CD4-positive, alpha-beta T cell (primary cell): Measurements from ENCODE around the gene KRABD2.
"Not testable (repeated sequence)": the region's sequence is repeated elsewhere in the genome, so short reads cannot be mapped to it uniquely, and the experiment has no call there.

Source experiments
- ATAC-seq: fragments of 200-7000 bp; cut with Tn5 transposase; one replicate; pipeline ENCODE4 v1.10.0; 2022; ENCODE audit warnings: mild to moderate bottlenecking; ENCODE audit not compliant: poor library complexity
- CTCF ChIA-PET: fragments of 350-600 bp; sonication (Branson Sonifier 250); formaldehyde crosslinking; loops from one replicate; lab custom pipeline; 2021; ENCODE audit warnings: antibody characterized with exemption, inconsistent platforms; lab: Charles Lee
- POLR2A ChIA-PET: fragments of 350-600 bp; sonication (Branson Sonifier 250); formaldehyde crosslinking; loops from one replicate; lab custom pipeline; 2021; ENCODE audit warnings: antibody characterized with exemption, inconsistent platforms; lab: Charles Lee
- DNase-seq, 14 experiments: peaks; one replicate each; pipeline ENCODE4 v3.0.0-alpha.2; 2013 to 2020; ENCODE audit warnings: mixed read lengths in 2 of 14
- H3K27ac ChIP-seq, 2 donors: one replicate each; pipeline versions ENCODE4 v1.5.1 to v1.7.0; 2013; ENCODE audit warnings: low read length in 2 of 2, low read depth in 1 of 2, mild to moderate bottlenecking in 1 of 2
- H3K27me3 ChIP-seq, 2 experiments: 1 replicate in 1 of 2; 2 replicates in 1 of 2; pipeline versions ENCODE4 v1.6.1 to v1.7.0; 2013; ENCODE audit warnings: low read length in 2 of 2, control low read depth in 1 of 2, mild to moderate bottlenecking in 1 of 2, moderate library complexity in 1 of 2; ENCODE audit not compliant: insufficient read depth in 2 of 2, control insufficient read depth in 1 of 2
- H3K36me3 ChIP-seq: one replicate; pipeline ENCODE4 v1.6.1; 2013; ENCODE audit warnings: low read length, control low read depth; ENCODE audit not compliant: insufficient read depth
- H3K4me1 ChIP-seq: one replicate; pipeline ENCODE4 v1.6.1; 2013; ENCODE audit warnings: low read length, control low read depth; ENCODE audit not compliant: insufficient read depth
- H3K4me3 ChIP-seq: one replicate; pipeline ENCODE4 v1.5.1; 2013; ENCODE audit warnings: mild to moderate bottlenecking, low read length, moderate library complexity
- H3K9me3 ChIP-seq, 2 experiments: 1 replicate in 1 of 2; 2 replicates in 1 of 2; pipeline versions ENCODE4 v1.6.1 to v1.7.0; 2013; ENCODE audit warnings: low read length in 2 of 2, mild to moderate bottlenecking in 2 of 2, control low read depth in 1 of 2, moderate library complexity in 1 of 2; ENCODE audit not compliant: control insufficient read depth in 1 of 2, insufficient read depth in 1 of 2
- H3K27ac Mint-ChIP-seq: one replicate; pipeline ENCODE4 v1.8.0; 2020; ENCODE audit warnings: mixed read lengths
- H3K27me3 Mint-ChIP-seq: one replicate; pipeline ENCODE4 v1.8.0; 2021; ENCODE audit warnings: mixed read lengths
- H3K36me3 Mint-ChIP-seq: one replicate; pipeline ENCODE4 v1.8.0; 2021; ENCODE audit warnings: low read depth, mixed read lengths
- H3K4me1 Mint-ChIP-seq: one replicate; pipeline ENCODE4 v1.8.0; 2021; ENCODE audit warnings: low read depth, mixed read lengths
- H3K4me3 Mint-ChIP-seq: one replicate; pipeline ENCODE4 v1.8.0; 2020; ENCODE audit warnings: mild to moderate bottlenecking, mixed read lengths
- H3K9me3 Mint-ChIP-seq: one replicate; pipeline ENCODE4 v1.8.0; 2020; ENCODE audit warnings: mixed read lengths
- CTCF ChIP-seq: fragments of 200-600 bp; IDR thresholded peaks from one replicate; pipeline ENCODE4 v1.8.0; 2022; ENCODE audit warnings: antibody characterized with exemption, mild to moderate bottlenecking
- intact Hi-C, 2 experiments: fragments of 100-400 bp; cut with DNase I in 1 of 2; cut with micrococcal nuclease in 1 of 2; formaldehyde crosslinking; loops; one replicate each; pipeline versions ENCODE4 v1.15.1 to v1.9.0; 2023 to 2025; cut with DNase I, micrococcal nuclease

The KRABD2 gene

GRCh38 chr17:8397636-8398035 is 21.1 kb upstream of the KRABD2 start, which contains the start of gene RNF222:
TSS of gene RNF222 (minus strand) at chr17:8397827. CDS start at chr17:8393461, 4,366 bp downstream.
- H3K27me3 Mint-ChIP-seq: peaks cover 35% of the 10 kb centered on the region
- H3K9me3 Mint-ChIP-seq: no peaks in the 10 kb centered on the region
- H3K4me3 Mint-ChIP-seq: no peak within 1 kb of the TSS
- DNase-seq: no peak
- Histone ChIP-seq H3K4me1 (peaks cover 17% of the 10 kb centered on the region), H3K9me3 (peaks cover 0 to 4% of the 10 kb centered on the region in 2 experiments), H3K4me3 (no peak within 1 kb of the TSS), H3K36me3 (no peaks in the 10 kb centered on the region), H3K27me3 (peaks cover 16 to 17% of the 10 kb centered on the region in 2 experiments), H3K27ac (no peak within 1 kb of the TSS)
- intact Hi-C loops: no loop called here
- H3K4me1 Mint-ChIP-seq: peaks cover 11% of the 10 kb centered on the region
- H3K36me3 Mint-ChIP-seq: no peaks in the 10 kb centered on the region
- CTCF ChIA-PET: no interaction called here
- no peak for ATAC-seq
- no peak within 1 kb of the TSS for H3K27ac Mint-ChIP-seq
- no peak for TF ChIP-seq CTCF
- POLR2A ChIA-PET: no interaction called here

- Mint-ChIP-seq H3K27ac (peak overlapping the region; percentile 30), H3K4me1 (peaks cover 11% of the 10 kb centered on the region), H3K27me3 (peaks cover 18% of the 10 kb centered on the region)
- H3K27ac ChIP-seq, H3K9me3 ChIP-seq, H3K36me3 Mint-ChIP-seq, H3K36me3 ChIP-seq, ATAC-seq, intact Hi-C loops, H3K4me3 ChIP-seq, H3K9me3 Mint-ChIP-seq, DNase-seq, H3K4me3 Mint-ChIP-seq: not testable (repeated sequence)
- Histone ChIP-seq H3K4me1 (peaks cover 17% of the 10 kb centered on the region), H3K27me3 (peaks cover 14 to 16% of the 10 kb centered on the region in 2 experiments)
- CTCF ChIA-PET: interaction anchor here (1.4 to 3.4 kb wide), 3 partner anchors 11 to 18 kb away, joined by 4 to 14 read pairs (median 5); partner anchors contain the start of genes KRABD2 and RPL26
- POLR2A ChIA-PET: interaction anchor here (0.7 to 1.6 kb wide), 4 partner anchors 11 to 1737 kb away, joined by 3 to 6 read pairs (median 4); partner anchors contain the start of genes KRABD2 and NDEL1
Observed at GRCh38 chr17:8394497-8394896, 18.0 kb upstream of the KRABD2 start.

GRCh38 chr17:8393470-8394231 is 17.1 kb upstream of the KRABD2 start:
- H3K27me3 Mint-ChIP-seq: peaks cover 18% of the 10 kb centered on the region
- intact Hi-C loops: no loop called here
- H3K4me3 ChIP-seq: no peak overlapping the region
- peaks cover 17% of the 10 kb centered on the region for H3K4me1 ChIP-seq
- no peaks in the 10 kb centered on the region for H3K36me3 ChIP-seq
- ATAC-seq (peak; percentile 99), DNase-seq (peak in 12 of 14 experiments; percentile 15 to 83 (median 33))
- no peaks in the 10 kb centered on the region for H3K36me3 Mint-ChIP-seq
- peaks cover 11% of the 10 kb centered on the region for H3K4me1 Mint-ChIP-seq
- ChIA-PET POLR2A (interaction anchor here (0.8 to 1.6 kb wide), 5 partner anchors 9 to 48 kb away, joined by 3 to 6 read pairs (median 5); partner anchors contain the start of gene NDEL1), CTCF (interaction anchor here (0.5 to 3.4 kb wide), 4 partner anchors 10 to 19 kb away, joined by 3 to 14 read pairs (median 4); partner anchors contain the start of genes KRABD2 and RPL26)
- peak overlapping the region; percentile 83 for H3K27ac Mint-ChIP-seq
- no peaks in the 10 kb centered on the region for H3K9me3 Mint-ChIP-seq
- peak overlapping the region; percentile 39 for H3K4me3 Mint-ChIP-seq
- H3K27ac ChIP-seq: no peak overlapping the region
- TF ChIP-seq CTCF: no peak
- H3K27me3 ChIP-seq: peaks cover 11% of the 10 kb centered on the region in 2 experiments
- H3K9me3 ChIP-seq: peaks cover 0 to 4% of the 10 kb centered on the region in 2 experiments
